ENCODE data around the gene PRKAG1. TPM values are rescaled to one million over a fixed set of nuclear protein-coding genes. Genes with fewer than 3 reads are reported as not detected.

Gene PRKAG1
- total RNA-seq, 1 experiment from 2014 or later = 92.8 TPM

Small RNA genes within 50 kb of the gene (small RNA-seq; reads per million reads assigned to genes)
- 0 reads per million in 2 experiments for gene RNU6-940P

Other genes starting within 250 kb of the PRKAG1 start
- gene ADCY6, start 229.7 kb downstream of the PRKAG1 start, total RNA-seq (2014; rRNA removed; shearing (Covaris generic)) = 8.0 and 8.8 TPM in 2 replicates
- gene CACNB3, start 200.3 kb downstream of the PRKAG1 start, total RNA-seq (2014; rRNA removed; shearing (Covaris generic)) = 6.3 and 6.6 TPM in 2 replicates
- gene DDX23, start 166.6 kb downstream of the PRKAG1 start, total RNA-seq (2014; rRNA removed; shearing (Covaris generic)) = 67.8 and 68.6 TPM in 2 replicates
- 0.17 TPM in 1 of 2 replicates, not detected in the other for gene RND1, start 152.9 kb downstream of the PRKAG1 start, total RNA-seq (2014; rRNA removed; shearing (Covaris generic))
- 47.1 and 54.6 TPM in 2 replicates for gene FKBP11, start 93.3 kb downstream of the PRKAG1 start, total RNA-seq (2014; rRNA removed; shearing (Covaris generic))
- 45.5 and 50.8 TPM in 2 replicates for gene ARF3, start 61.3 kb downstream of the PRKAG1 start, total RNA-seq (2014; rRNA removed; shearing (Covaris generic))
- 3.9 and 4.5 TPM in 2 replicates for gene WNT10B, start 47.0 kb downstream of the PRKAG1 start, total RNA-seq (2014; rRNA removed; shearing (Covaris generic))
- gene WNT1, start 40.5 kb downstream of the PRKAG1 start, total RNA-seq (2014; rRNA removed; shearing (Covaris generic)) = not detected in 2 replicates
- 0.40 and 0.50 TPM in 2 replicates for gene DDN, start 19.4 kb downstream of the PRKAG1 start, total RNA-seq (2014; rRNA removed; shearing (Covaris generic))
- 19.1 and 21.0 TPM in 2 replicates for gene KMT2D, start 42.0 kb upstream of the PRKAG1 start, total RNA-seq (2014; rRNA removed; shearing (Covaris generic))
- 3.6 and 5.1 TPM in 2 replicates for gene RHEBL1, start 51.2 kb upstream of the PRKAG1 start, total RNA-seq (2014; rRNA removed; shearing (Covaris generic))
- gene DHH, start 76.0 kb upstream of the PRKAG1 start, total RNA-seq (2014; rRNA removed; shearing (Covaris generic)) = 0.07 TPM in 1 of 2 replicates, not detected in the other
- 34.0 and 35.6 TPM in 2 replicates for gene LMBR1L, start 92.1 kb upstream of the PRKAG1 start, total RNA-seq (2014; rRNA removed; shearing (Covaris generic))
- gene TUBA1B, start 112.6 kb upstream of the PRKAG1 start, total RNA-seq (2014; rRNA removed; shearing (Covaris generic)) = 1,553 and 1,790 TPM in 2 replicates
- gene TUBA1A, start 170.3 kb upstream of the PRKAG1 start, total RNA-seq (2014; rRNA removed; shearing (Covaris generic)) = 216 and 232 TPM in 2 replicates
- gene TUBA1C, start 246.3 kb upstream of the PRKAG1 start, total RNA-seq (2014; rRNA removed; shearing (Covaris generic)) = 618 and 693 TPM in 2 replicates

Data from NCI-H460 (cell line).